IMR-90 (cell line): ENCODE measurements around the gene FLOT2. TPM values are rescaled to one million over a fixed set of nuclear protein-coding genes. Genes with fewer than 3 reads are reported as not detected.
A peak's percentile ranks its signal among the peaks of the same experiment; 100 is the strongest.

Experiments
- ATAC-seq: fragments of 200-7000 bp; cut with Tn5 transposase; 2 replicates; pipeline ENCODE4 v1.9.1; 2020; ENCODE audit warnings: low read depth, mild to moderate bottlenecking, moderate library complexity
- BruUV-seq: library from RNA; stranded (reverse); fragments of 400-500 nt; replicated peaks from 2 replicates; lab custom pipeline; 2021; lab: Mats Ljungman, UMichigan
- CTCF ChIA-PET: fragments of 300-600 bp; formaldehyde crosslinking; extraction: SDS; loops from one replicate; lab custom pipeline; 2021; ENCODE audit warnings: antibody characterized with exemption; lab: Yijun Ruan, JAX
- POLR2A ChIA-PET: fragments of 300-600 bp; sonication (Branson Sonifier 250); formaldehyde crosslinking; loops from one replicate; lab custom pipeline; 2022; ENCODE audit warnings: antibody characterized with exemption; ENCODE audit not compliant: unreplicated experiment; lab: Charles Lee
- DNase-seq: peaks from one replicate; pipeline ENCODE4 v3.0.0; 2013
- H2AFZ ChIP-seq: replicated peaks from 2 replicates; pipeline ENCODE3; 2013; ENCODE audit warnings: low read length, mild to moderate bottlenecking; ENCODE audit not compliant: poor library complexity
- H2AK5ac ChIP-seq: 2 replicates; pipeline ENCODE4 v1.6.1; 2013; ENCODE audit warnings: low read depth, low read length, inconsistent platforms
- H2AK9ac ChIP-seq: replicated peaks from 2 replicates; pipeline ENCODE3; 2013; ENCODE audit warnings: mild to moderate bottlenecking, low read depth, low read length, moderate library complexity; ENCODE audit not compliant: poor library complexity
- H2BK120ac ChIP-seq: 2 replicates; pipeline ENCODE4 v1.6.1; 2013; ENCODE audit warnings: low read depth, low read length, inconsistent platforms
- H2BK15ac ChIP-seq: 3 replicates; pipeline ENCODE4 v1.6.1; 2013; ENCODE audit warnings: low read depth, low read length, inconsistent platforms
- H2BK20ac ChIP-seq: 2 replicates; pipeline ENCODE4 v1.6.1; 2013; ENCODE audit warnings: low read depth, mild to moderate bottlenecking, inconsistent platforms, low read length, moderate library complexity
- H2BK5ac ChIP-seq: 2 replicates; pipeline ENCODE4 v1.6.1; 2013; ENCODE audit warnings: mild to moderate bottlenecking, low read depth, low read length, inconsistent platforms; ENCODE audit not compliant: poor library complexity, severe bottlenecking
- H3K14ac ChIP-seq: replicated peaks from 2 replicates; pipeline ENCODE4 v1.6.1; 2013; ENCODE audit warnings: low read depth, low read length, inconsistent platforms
- H3K18ac ChIP-seq: 2 replicates; pipeline ENCODE4 v1.6.1; 2013; ENCODE audit warnings: low read depth, low read length, control low read depth
- H3K23ac ChIP-seq: 2 replicates; pipeline ENCODE4 v1.6.1; 2013; ENCODE audit warnings: low read depth, low read length, inconsistent platforms
- H3K27ac ChIP-seq: 2 replicates; pipeline ENCODE4 v1.5.1; 2013; ENCODE audit warnings: mild to moderate bottlenecking, control low read depth, low read length; ENCODE audit not compliant: insufficient read depth
- H3K27me3 ChIP-seq: 2 replicates; pipeline ENCODE4 v1.6.1; 2013; ENCODE audit warnings: low read length; ENCODE audit not compliant: control insufficient read depth, insufficient read depth
- H3K36me3 ChIP-seq: 2 replicates; pipeline ENCODE4 v1.6.1; 2013; ENCODE audit warnings: low read length, mixed read lengths; ENCODE audit not compliant: control insufficient read depth, insufficient read depth
- H3K4ac ChIP-seq: 2 replicates; pipeline ENCODE4 v1.6.1; 2013; ENCODE audit warnings: low read depth, low read length, inconsistent platforms
- H3K4me1 ChIP-seq: 2 replicates; pipeline ENCODE4 v1.6.1; 2013; ENCODE audit warnings: low read length, mixed read lengths; ENCODE audit not compliant: control insufficient read depth, insufficient read depth
- H3K4me2 ChIP-seq: 2 replicates; pipeline ENCODE4 v1.6.1; 2013; ENCODE audit warnings: low read depth, mild to moderate bottlenecking, control low read depth, low read length, moderate library complexity
- H3K4me3 ChIP-seq: 2 replicates; pipeline ENCODE4 v1.5.1; 2013; ENCODE audit warnings: low read depth, mild to moderate bottlenecking, control low read depth, low read length, moderate library complexity; ENCODE audit not compliant: insufficient read depth
- H3K56ac ChIP-seq: 2 replicates; pipeline ENCODE4 v1.6.1; 2013; ENCODE audit warnings: low read length, inconsistent platforms; ENCODE audit not compliant: insufficient read depth; ENCODE audit errors: extremely low read depth
- H3K79me1 ChIP-seq, 2 experiments: 2 replicates each; pipeline ENCODE4 v1.6.1; 2013; ENCODE audit warnings: low read length in 2 of 2, inconsistent platforms in 1 of 2, low read depth in 1 of 2
- H3K9ac ChIP-seq: 2 replicates; pipeline ENCODE4 v1.6.1; 2013; ENCODE audit warnings: low read depth, low read length, control low read depth
- H3K9me1 ChIP-seq: 2 replicates; pipeline ENCODE4 v1.6.1; 2013; ENCODE audit warnings: low read length, inconsistent platforms; ENCODE audit not compliant: insufficient read depth
- H3K9me3 ChIP-seq: 2 replicates; pipeline ENCODE4 v1.6.1; 2013; ENCODE audit warnings: low read length; ENCODE audit not compliant: control insufficient read depth, insufficient read depth
- H4K20me1 ChIP-seq: 2 replicates; pipeline ENCODE4 v1.6.1; 2013; ENCODE audit warnings: low read length, inconsistent platforms; ENCODE audit not compliant: insufficient read depth
- H4K5ac ChIP-seq: 2 replicates; pipeline ENCODE4 v1.6.1; 2013; ENCODE audit warnings: mild to moderate bottlenecking, low read depth, low read length, control low read depth
- H4K8ac ChIP-seq, 2 experiments: 2 replicates each; pipeline ENCODE4 v1.6.1; 2013; ENCODE audit warnings: low read depth in 2 of 2, low read length in 2 of 2, control low read depth in 1 of 2, inconsistent platforms in 1 of 2
- H4K91ac ChIP-seq: 2 replicates; pipeline ENCODE4 v1.6.1; 2013; ENCODE audit warnings: low read depth, low read length, inconsistent platforms; ENCODE audit not compliant: insufficient read depth
- BHLHE40 ChIP-seq: fragments of 150-350 bp; IDR thresholded peaks from 2 replicates; pipeline ENCODE4 v1.6.1; 2016; ENCODE audit warnings: mild to moderate bottlenecking, low read depth, low read length
- CEBPB ChIP-seq: IDR thresholded peaks from 2 replicates; pipeline ENCODE4 v1.6.1; 2012; ENCODE audit warnings: low read depth, low read length, improper control_type of control experiment
- CHD1 ChIP-seq: IDR thresholded peaks from 2 replicates; pipeline ENCODE4 v1.6.1; 2012; ENCODE audit warnings: low read depth, low read length, improper control_type of control experiment
- FOS ChIP-seq: fragments of 150-350 bp; IDR thresholded peaks from 2 replicates; pipeline ENCODE4 v1.6.1; 2016; ENCODE audit warnings: low read depth, low read length
- MAFK ChIP-seq: IDR thresholded peaks from 2 replicates; pipeline ENCODE4 v1.6.1; 2012; ENCODE audit warnings: low read depth, low read length, improper control_type of control experiment
- MAZ ChIP-seq: IDR thresholded peaks from 2 replicates; pipeline ENCODE4 v1.6.1; 2012; ENCODE audit warnings: low read depth, mild to moderate bottlenecking, low read length, improper control_type of control experiment, moderate library complexity, borderline replicate concordance
- MXI1 ChIP-seq: IDR thresholded peaks from 2 replicates; pipeline ENCODE4 v1.6.1; 2012; ENCODE audit warnings: low read depth, mild to moderate bottlenecking, low read length, moderate library complexity, borderline replicate concordance
- NFE2L2 ChIP-seq: fragments of 150-350 bp; IDR thresholded peaks from 2 replicates; pipeline ENCODE4 v1.6.1; 2016; ENCODE audit warnings: low read depth, mild to moderate bottlenecking, low read length
- POLR2A ChIP-seq: IDR thresholded peaks from 2 replicates; pipeline ENCODE4 v1.6.1; 2012; ENCODE audit warnings: mild to moderate bottlenecking, low read depth, low read length
- RAD21 ChIP-seq: IDR thresholded peaks from 2 replicates; pipeline ENCODE4 v1.6.1; 2012; ENCODE audit warnings: low read length, improper control_type of control experiment
- RCOR1 ChIP-seq: IDR thresholded peaks from 2 replicates; pipeline ENCODE4 v1.6.1; 2012; ENCODE audit warnings: mild to moderate bottlenecking, low read length, improper control_type of control experiment; ENCODE audit not compliant: insufficient replicate concordance
- RFX5 ChIP-seq: IDR thresholded peaks from 2 replicates; pipeline ENCODE4 v1.8.0; 2012; ENCODE audit warnings: low read depth, mild to moderate bottlenecking, low read length, moderate library complexity
- SMC3 ChIP-seq: fragments of 150-350 bp; IDR thresholded peaks from 2 replicates; pipeline ENCODE4 v1.6.1; 2016; ENCODE audit warnings: low read depth, mild to moderate bottlenecking, antibody characterized with exemption, low read length, moderate library complexity
- WGBS, 2 experiments: methylation state at CpG; one replicate each; pipeline versions ENCODE4 v1.1.5 to v1.1.7; 2013; ENCODE audit warnings: missing lambda C conversion rate in 2 of 2; ENCODE audit not compliant: insufficient read length in 1 of 2; ENCODE audit errors: extremely low coverage in 2 of 2; 5-methylcytosine and 5-hydroxymethylcytosine counted together
- dilution Hi-C: fragments of 300-500 bp; cut with HindIII; formaldehyde crosslinking; loops from one replicate; pipeline ENCODE4 v1.14.3; 2018; ENCODE audit warnings: low sequenced_read_pairs; ENCODE audit not compliant: unreplicated experiment
- in situ Hi-C: fragments of 300-500 bp; cut with MboI; formaldehyde crosslinking; loops from 3 replicates; pipeline ENCODE4 v1.14.3; 2019; ENCODE audit warnings: low sequenced_read_pairs, inconsistent platforms, mixed read lengths
- intact Hi-C: fragments of 100-400 bp; cut with micrococcal nuclease; formaldehyde crosslinking; loops from 2 replicates; pipeline ENCODE4 v1.10.0; 2022
- polyA plus RNA-seq, 3 experiments: library from polyadenylated mRNA; depleted of rRNA; stranded (reverse); fragments of >200 nt; gene quantifications; 2 replicates each; pipeline ENCODE4 v1.2.3, GENCODE V29; 2012; ENCODE audit warnings: low replicate concordance in 1 of 3
- total RNA-seq: library from RNA; depleted of rRNA; stranded (reverse); fragments of >200 nt; gene quantifications from 2 replicates; pipeline ENCODE4 v1.2.3, GENCODE V29; 2012
- TF ChIP-seq, protein P1 (sequence below): conservative IDR thresholded peaks from 2 replicates; pipeline ENCODE4 v1.5.1; 2012; ENCODE audit warnings: mild to moderate bottlenecking, low read depth, low read length, improper control_type of control experiment
- TF ChIP-seq, protein P2 (sequence below): fragments of 150-350 bp; IDR thresholded peaks from 2 replicates; pipeline ENCODE4 v1.6.1; 2016; ENCODE audit warnings: low read depth, mild to moderate bottlenecking, low read length, moderate library complexity, borderline replicate concordance

The FLOT2 gene
- total and polyA plus RNA-seq, 2 of the 4 experiments (the other 2 are of a cell fraction), result 19.7 to 67.9 TPM

DNA sequence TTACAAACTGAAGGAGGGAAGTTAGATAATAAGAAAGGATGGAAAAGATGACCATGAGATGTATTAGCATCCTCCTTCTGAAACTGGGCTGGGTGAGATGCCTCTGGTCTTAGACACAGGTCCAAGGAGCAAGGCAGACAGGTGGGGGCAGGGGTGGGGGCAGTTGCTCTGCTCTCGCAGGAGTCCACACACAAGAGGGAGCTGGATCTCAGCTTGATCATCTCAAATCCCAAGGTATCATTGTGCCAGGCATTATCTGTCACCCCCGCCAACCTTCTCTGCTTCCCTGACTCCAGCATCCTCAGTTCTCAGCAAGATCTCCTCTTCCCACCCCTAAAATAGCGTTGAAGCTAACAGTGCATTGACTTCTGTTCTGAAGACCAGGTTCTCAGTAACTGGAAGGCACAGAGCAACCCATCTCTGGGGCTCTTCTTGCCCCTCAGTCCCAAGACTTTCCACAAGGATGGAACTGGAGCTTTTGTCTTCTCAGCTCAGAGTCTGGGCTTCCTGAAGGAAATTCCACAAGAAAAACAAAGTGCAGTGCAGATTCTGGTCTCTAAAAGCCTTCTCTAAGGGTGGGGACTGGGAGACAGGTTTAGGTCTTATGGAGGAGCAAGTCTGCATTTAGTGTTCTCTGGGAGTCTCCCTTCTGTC, 1.6 kb downstream of the FLOT2 start:
- ATAC-seq, result no peak
- in situ Hi-C loops, result no loop called here
- CTCF ChIA-PET, result interaction anchor here (0.9 to 2.8 kb wide), 3 partner anchors 58 to 169 kb away, joined by 3 to 15 read pairs (median 11); partner anchors contain the start of gene TLCD1
- TF ChIP-seq CEBPB (no peak), MAZ (no peak), POLR2A (no peak), MAFK (no peak), NFE2L2 (no peak), RAD21 (no peak), SMC3 (no peak), RFX5 (no peak), MXI1 (no peak), RCOR1 (no peak), FOS (no peak), BHLHE40 (no peak), CHD1 (no peak)
- TF ChIP-seq, protein P1, sequence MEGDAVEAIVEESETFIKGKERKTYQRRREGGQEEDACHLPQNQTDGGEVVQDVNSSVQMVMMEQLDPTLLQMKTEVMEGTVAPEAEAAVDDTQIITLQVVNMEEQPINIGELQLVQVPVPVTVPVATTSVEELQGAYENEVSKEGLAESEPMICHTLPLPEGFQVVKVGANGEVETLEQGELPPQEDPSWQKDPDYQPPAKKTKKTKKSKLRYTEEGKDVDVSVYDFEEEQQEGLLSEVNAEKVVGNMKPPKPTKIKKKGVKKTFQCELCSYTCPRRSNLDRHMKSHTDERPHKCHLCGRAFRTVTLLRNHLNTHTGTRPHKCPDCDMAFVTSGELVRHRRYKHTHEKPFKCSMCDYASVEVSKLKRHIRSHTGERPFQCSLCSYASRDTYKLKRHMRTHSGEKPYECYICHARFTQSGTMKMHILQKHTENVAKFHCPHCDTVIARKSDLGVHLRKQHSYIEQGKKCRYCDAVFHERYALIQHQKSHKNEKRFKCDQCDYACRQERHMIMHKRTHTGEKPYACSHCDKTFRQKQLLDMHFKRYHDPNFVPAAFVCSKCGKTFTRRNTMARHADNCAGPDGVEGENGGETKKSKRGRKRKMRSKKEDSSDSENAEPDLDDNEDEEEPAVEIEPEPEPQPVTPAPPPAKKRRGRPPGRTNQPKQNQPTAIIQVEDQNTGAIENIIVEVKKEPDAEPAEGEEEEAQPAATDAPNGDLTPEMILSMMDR, result no peak
- TF ChIP-seq, protein P2, sequence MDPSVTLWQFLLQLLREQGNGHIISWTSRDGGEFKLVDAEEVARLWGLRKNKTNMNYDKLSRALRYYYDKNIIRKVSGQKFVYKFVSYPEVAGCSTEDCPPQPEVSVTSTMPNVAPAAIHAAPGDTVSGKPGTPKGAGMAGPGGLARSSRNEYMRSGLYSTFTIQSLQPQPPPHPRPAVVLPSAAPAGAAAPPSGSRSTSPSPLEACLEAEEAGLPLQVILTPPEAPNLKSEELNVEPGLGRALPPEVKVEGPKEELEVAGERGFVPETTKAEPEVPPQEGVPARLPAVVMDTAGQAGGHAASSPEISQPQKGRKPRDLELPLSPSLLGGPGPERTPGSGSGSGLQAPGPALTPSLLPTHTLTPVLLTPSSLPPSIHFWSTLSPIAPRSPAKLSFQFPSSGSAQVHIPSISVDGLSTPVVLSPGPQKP, result no peak

More for the DNA sequence above, 1.6 kb downstream of the FLOT2 start:
- Histone ChIP-seq H3K36me3 (peaks cover 4% of the 10 kb centered on the region), H2BK120ac (no peak overlapping the region), H3K4me3 (no peak overlapping the region; the same call in 1 of the 2 replicates), H2BK5ac (no peak overlapping the region), H3K4me1 (peaks cover 9% of the 10 kb centered on the region), H3K14ac (no peak overlapping the region), H3K27me3 (no peaks in the 10 kb centered on the region), H3K4me2 (peak overlapping the region; percentile 75), H2BK20ac (no peak overlapping the region), H3K9me3 (no peaks in the 10 kb centered on the region), H4K20me1 (peaks cover 29% of the 10 kb centered on the region; the same call in 1 of the 2 replicates), H2AK9ac (peak overlapping the region; percentile 18), H3K56ac (no peak overlapping the region), H3K23ac (peak overlapping the region; percentile 53; the same call in 1 of the 2 replicates), H3K27ac (no peak overlapping the region), H2AK5ac (peak overlapping the region; percentile 20; the same call in 1 of the 2 replicates), H3K9ac (peak overlapping the region; percentile 79), H2BK15ac (no peak overlapping the region), H3K18ac (no peak overlapping the region), H2AFZ (no peak overlapping the region), H3K4ac (no peak overlapping the region), H3K9me1 (peaks cover 22% of the 10 kb centered on the region), H4K5ac (no peak overlapping the region), H3K79me1 (peaks cover 19 to 62% of the 10 kb centered on the region in 2 experiments), H4K8ac (no peak overlapping the region), H4K91ac (no peak overlapping the region)
- WGBS, 2 experiments, result 100% methylated on average over 1 of the region's 3 CpGs; no CpG with 5 or more reads in 1 of the 2 experiments
- POLR2A ChIA-PET, result no interaction called here
- dilution Hi-C loops, result no loop called here
- no peak for DNase-seq
- intact Hi-C loops, result no loop called here
- no TSS peak for BruUV-seq
